SK-N-MC (cell line): ENCODE results near the gene ADAMTS17.

Experiments used
- DNase-seq: peaks from one replicate; pipeline ENCODE4 v3.0.0-alpha.2; 2011; ENCODE audit warnings: low read depth, low spot score
- H3K27ac ChIP-seq: fragments of 200-600 bp; sonication (generic); 2 replicates; pipeline ENCODE4 v1.5.1; 2016; ENCODE audit warnings: mixed run types
- H3K36me3 ChIP-seq: fragments of 200-600 bp; sonication (generic); 2 replicates; pipeline ENCODE4 v1.6.1; 2017; ENCODE audit warnings: antibody characterized with exemption, low read length, mixed read lengths; ENCODE audit not compliant: insufficient read depth
- H3K4me3 ChIP-seq: fragments of 200-600 bp; sonication (generic); 2 replicates; pipeline ENCODE4 v1.5.1; 2016
- H3K9ac ChIP-seq: fragments of 200-600 bp; sonication (generic); 2 replicates; pipeline ENCODE4 v1.8.0; 2017; ENCODE audit warnings: mixed run types, mixed read lengths; ENCODE audit not compliant: insufficient read length
- H3K9me3 ChIP-seq: fragments of 200-600 bp; sonication (generic); 2 replicates; pipeline ENCODE4 v1.6.1; 2017; ENCODE audit warnings: low read depth, mild to moderate bottlenecking, antibody characterized with exemption, low read length, moderate library complexity, mixed read lengths
- EZH2 ChIP-seq: fragments of 200-600 bp; sonication (generic); IDR thresholded peaks from one replicate; pipeline ENCODE4 v1.6.1; 2017; ENCODE audit warnings: antibody characterized with exemption
- FOXP2 ChIP-seq: optimal IDR thresholded peaks from 2 replicates; pipeline ENCODE3; 2011; ENCODE audit warnings: mild to moderate bottlenecking, moderate library complexity; ENCODE audit not compliant: insufficient read depth; ENCODE audit errors: extremely low read length, control extremely low read depth
- POLR2AphosphoS5 ChIP-seq: IDR thresholded peaks from 2 replicates; pipeline ENCODE4 v1.6.1; 2012; ENCODE audit warnings: mild to moderate bottlenecking, low read depth, low read length, borderline replicate concordance

Gene ADAMTS17

GRCh38 chr15:100330221-100330620 lies 11.6 kb downstream of the ADAMTS17 start:
- Histone ChIP-seq H3K9ac (no peak overlapping the region), H3K36me3 (no peaks in the 10 kb centered on the region), H3K4me3 (no peak overlapping the region), H3K27ac (no peak overlapping the region), H3K9me3 (no peaks in the 10 kb centered on the region)
- TF ChIP-seq FOXP2 (no peak), POLR2AphosphoS5 (no peak), EZH2 (no peak)
- no peak for DNase-seq

- no peak for DNase-seq
- H3K36me3 ChIP-seq = no peaks in the 10 kb centered on the region
- H3K27ac ChIP-seq = no peak overlapping the region
- H3K9ac ChIP-seq = no peak overlapping the region
- no peak overlapping the region for H3K4me3 ChIP-seq
- no peaks in the 10 kb centered on the region for H3K9me3 ChIP-seq
- TF ChIP-seq FOXP2 (no peak), POLR2AphosphoS5 (no peak), EZH2 (no peak)
These were observed 13.0 kb downstream of the ADAMTS17 start for GRCh38 chr15:100328796-100329195.

- no peaks in the 10 kb centered on the region for H3K9me3 ChIP-seq
- no peak for TF ChIP-seq FOXP2
- no peak for TF ChIP-seq POLR2AphosphoS5
- TF ChIP-seq EZH2 = no peak
- H3K4me3 ChIP-seq = no peak overlapping the region
- H3K9ac ChIP-seq = no peak overlapping the region
- H3K27ac ChIP-seq = no peak overlapping the region
- no peak for DNase-seq
- H3K36me3 ChIP-seq = no peaks in the 10 kb centered on the region
These were observed 22.9 kb downstream of the ADAMTS17 start for GRCh38 chr15:100318880-100319279.

- H3K9me3 ChIP-seq = no peaks in the 10 kb centered on the region
- no peak for DNase-seq
- H3K9ac ChIP-seq = no peak overlapping the region
- H3K4me3 ChIP-seq = no peak overlapping the region
- no peaks in the 10 kb centered on the region for H3K36me3 ChIP-seq
- TF ChIP-seq FOXP2 (no peak), EZH2 (no peak), POLR2AphosphoS5 (no peak)
- no peak overlapping the region for H3K27ac ChIP-seq
These were observed 26.9 kb downstream of the ADAMTS17 start for GRCh38 chr15:100314809-100315400.

GRCh38 chr15:100311833-100312476 lies 29.8 kb downstream of the ADAMTS17 start:
- Histone ChIP-seq H3K36me3 (no peaks in the 10 kb centered on the region), H3K9me3 (no peaks in the 10 kb centered on the region), H3K9ac (no peak overlapping the region), H3K27ac (no peak overlapping the region), H3K4me3 (no peak overlapping the region)
- DNase-seq = no peak
- TF ChIP-seq POLR2AphosphoS5 = no peak
- TF ChIP-seq FOXP2 = no peak
- no peak for TF ChIP-seq EZH2

GRCh38 chr15:100311154-100311625 lies 30.6 kb downstream of the ADAMTS17 start:
- no peaks in the 10 kb centered on the region for H3K36me3 ChIP-seq
- no peak for DNase-seq
- H3K4me3 ChIP-seq = no peak overlapping the region
- no peak overlapping the region for H3K27ac ChIP-seq
- H3K9ac ChIP-seq = no peak overlapping the region
- H3K9me3 ChIP-seq = no peaks in the 10 kb centered on the region
- no peak for TF ChIP-seq POLR2AphosphoS5
- TF ChIP-seq FOXP2 = no peak
- no peak for TF ChIP-seq EZH2

GRCh38 chr15:100310513-100311153 lies 31.1 kb downstream of the ADAMTS17 start:
- H3K27ac ChIP-seq = no peak overlapping the region
- H3K4me3 ChIP-seq = no peak overlapping the region
- no peak for DNase-seq
- TF ChIP-seq POLR2AphosphoS5 (no peak), FOXP2 (no peak), EZH2 (no peak)
- H3K9ac ChIP-seq = no peak overlapping the region
- no peaks in the 10 kb centered on the region for H3K36me3 ChIP-seq
- no peaks in the 10 kb centered on the region for H3K9me3 ChIP-seq

- Histone ChIP-seq H3K27ac (no peak overlapping the region), H3K4me3 (no peak overlapping the region)
These were observed 31.8 kb downstream of the ADAMTS17 start for GRCh38 chr15:100310041-100310405.

More at GRCh38 chr15:100310041-100310405, 31.8 kb downstream of the ADAMTS17 start:
- no peak for DNase-seq
- no peaks in the 10 kb centered on the region for H3K36me3 ChIP-seq
- TF ChIP-seq FOXP2 = no peak
- no peak for TF ChIP-seq POLR2AphosphoS5
- TF ChIP-seq EZH2 = no peak
- H3K9ac ChIP-seq = no peak overlapping the region
- H3K9me3 ChIP-seq = no peaks in the 10 kb centered on the region
